Colonic mucosa (tissue), 4 donors: Measurements from ENCODE around the gene CUL9. TPM values are rescaled to one million over a fixed set of nuclear protein-coding genes. Genes with fewer than 3 reads are reported as not detected.

Experiments used
- DNase-seq: peaks from one replicate; pipeline ENCODE4 v3.0.0-alpha.2; 2020
- H3K27ac ChIP-seq: fragments of 200-600 bp; one replicate; pipeline ENCODE4 v1.8.0; 2021
- H3K27me3 ChIP-seq: fragments of 200-600 bp; one replicate; pipeline ENCODE4 v1.8.0; 2021
- H3K36me3 ChIP-seq: fragments of 200-600 bp; one replicate; pipeline ENCODE4 v1.8.0; 2021
- H3K4me1 ChIP-seq: fragments of 200-600 bp; one replicate; pipeline ENCODE4 v1.8.0; 2021; ENCODE audit warnings: mild to moderate bottlenecking
- H3K4me3 ChIP-seq: fragments of 200-600 bp; one replicate; pipeline ENCODE4 v1.8.0; 2021
- H3K9ac ChIP-seq, 2 donors: one replicate each; pipeline ENCODE4 v1.7.0; 2013; ENCODE audit warnings: control low read depth in 2 of 2, low read depth in 2 of 2, low read length in 2 of 2
- H3K9me3 ChIP-seq: fragments of 200-600 bp; one replicate; pipeline ENCODE4 v1.8.0; 2021
- intact Hi-C: fragments of 100-400 bp; cut with DNase I; formaldehyde crosslinking; loops from one replicate; pipeline ENCODE4 v1.14.1; 2022
- total RNA-seq, 2 donors: library from RNA; stranded (reverse); fragmentation: NEBNext Ultra II Directional in 1 of 2; extraction: Animal tissue kit (Norgen Biotek cat#: 25700) in 1 of 2; gene quantifications; one replicate each; pipeline ENCODE4 v1.2.1, GENCODE V29; 2021
- TF ChIP-seq, protein P1 (sequence below): fragments of 200-600 bp; IDR thresholded peaks from one replicate; pipeline ENCODE4 v1.8.0; 2022; ENCODE audit warnings: antibody characterized with exemption, mild to moderate bottlenecking
- donor health status: healthy.
- donor health status: DM: no; HTN: no; CAD: no.
- donor health status: DM: no; HTN: no; CAD: no.

CUL9 gene
- total RNA-seq, 2 donors from 2014 or later, result 23.4 to 36.9 TPM

GRCh38 chr6:43205849-43206248 is 23.9 kb downstream of the CUL9 start:
- H3K4me3 ChIP-seq, result no peak overlapping the region
- TF ChIP-seq, protein P1, sequence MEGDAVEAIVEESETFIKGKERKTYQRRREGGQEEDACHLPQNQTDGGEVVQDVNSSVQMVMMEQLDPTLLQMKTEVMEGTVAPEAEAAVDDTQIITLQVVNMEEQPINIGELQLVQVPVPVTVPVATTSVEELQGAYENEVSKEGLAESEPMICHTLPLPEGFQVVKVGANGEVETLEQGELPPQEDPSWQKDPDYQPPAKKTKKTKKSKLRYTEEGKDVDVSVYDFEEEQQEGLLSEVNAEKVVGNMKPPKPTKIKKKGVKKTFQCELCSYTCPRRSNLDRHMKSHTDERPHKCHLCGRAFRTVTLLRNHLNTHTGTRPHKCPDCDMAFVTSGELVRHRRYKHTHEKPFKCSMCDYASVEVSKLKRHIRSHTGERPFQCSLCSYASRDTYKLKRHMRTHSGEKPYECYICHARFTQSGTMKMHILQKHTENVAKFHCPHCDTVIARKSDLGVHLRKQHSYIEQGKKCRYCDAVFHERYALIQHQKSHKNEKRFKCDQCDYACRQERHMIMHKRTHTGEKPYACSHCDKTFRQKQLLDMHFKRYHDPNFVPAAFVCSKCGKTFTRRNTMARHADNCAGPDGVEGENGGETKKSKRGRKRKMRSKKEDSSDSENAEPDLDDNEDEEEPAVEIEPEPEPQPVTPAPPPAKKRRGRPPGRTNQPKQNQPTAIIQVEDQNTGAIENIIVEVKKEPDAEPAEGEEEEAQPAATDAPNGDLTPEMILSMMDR, result no peak
- no peaks in the 10 kb centered on the region for H3K27me3 ChIP-seq
- DNase-seq, result no peak
- H3K9ac ChIP-seq, result no peak overlapping the region
- H3K36me3 ChIP-seq, result no peaks in the 10 kb centered on the region
- no peaks in the 10 kb centered on the region for H3K4me1 ChIP-seq
- H3K27ac ChIP-seq, result no peak overlapping the region
- no peaks in the 10 kb centered on the region for H3K9me3 ChIP-seq
- intact Hi-C loops, result no loop called here

DNA sequence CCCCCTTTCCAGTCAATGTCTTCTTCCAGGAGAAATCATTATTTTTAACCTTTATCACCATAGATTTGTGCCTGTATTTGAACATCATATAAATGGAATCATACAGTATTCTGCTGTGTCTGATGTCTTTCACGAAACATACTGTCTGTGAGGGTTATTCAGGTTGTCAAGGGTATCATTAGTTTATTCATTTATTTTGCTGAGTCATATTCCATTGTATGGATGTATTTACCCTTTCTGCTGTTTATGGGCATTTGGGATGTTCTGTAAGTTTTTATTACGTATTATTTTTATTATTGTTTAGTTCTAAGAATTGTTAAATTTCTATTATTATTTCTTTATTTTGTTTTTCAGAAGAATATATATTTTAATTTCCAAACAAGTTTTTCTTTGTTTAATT is 25.3 kb downstream of the CUL9 start:
- DNase-seq, result no peak
- Histone ChIP-seq H3K4me3 (no peak overlapping the region), H3K9ac (no peak overlapping the region), H3K27me3 (no peaks in the 10 kb centered on the region), H3K27ac (no peak overlapping the region), H3K9me3 (no peaks in the 10 kb centered on the region), H3K4me1 (no peaks in the 10 kb centered on the region), H3K36me3 (no peaks in the 10 kb centered on the region)
- TF ChIP-seq, protein P1, result no peak
- intact Hi-C loops, result no loop called here

DNA sequence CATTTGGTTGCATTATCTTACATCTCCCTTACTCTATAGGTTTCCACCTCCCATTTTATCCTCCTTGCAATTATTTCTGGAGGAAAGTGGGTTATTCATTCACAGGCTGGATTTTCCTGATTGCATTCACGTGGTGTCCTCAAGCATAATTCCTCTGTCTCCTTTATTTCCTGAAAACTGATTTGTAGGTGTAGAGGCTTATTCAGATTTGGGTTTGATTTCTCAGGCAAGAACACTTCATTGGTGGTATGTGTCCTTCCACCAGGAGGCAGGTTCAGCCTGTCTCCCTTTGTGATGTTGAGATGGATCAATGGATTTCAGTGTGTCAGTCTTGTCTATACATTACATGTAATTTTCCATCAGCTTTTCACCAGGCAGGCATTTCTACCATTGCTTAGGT is 30.0 kb downstream of the CUL9 start:
- TF ChIP-seq, protein P1, result no peak
- Histone ChIP-seq H3K9ac (no peak overlapping the region), H3K36me3 (no peaks in the 10 kb centered on the region), H3K27ac (no peak overlapping the region), H3K4me1 (no peaks in the 10 kb centered on the region), H3K9me3 (no peaks in the 10 kb centered on the region), H3K4me3 (no peak overlapping the region), H3K27me3 (no peaks in the 10 kb centered on the region)
- DNase-seq, result no peak
- intact Hi-C loops, result no loop called here

DNA sequence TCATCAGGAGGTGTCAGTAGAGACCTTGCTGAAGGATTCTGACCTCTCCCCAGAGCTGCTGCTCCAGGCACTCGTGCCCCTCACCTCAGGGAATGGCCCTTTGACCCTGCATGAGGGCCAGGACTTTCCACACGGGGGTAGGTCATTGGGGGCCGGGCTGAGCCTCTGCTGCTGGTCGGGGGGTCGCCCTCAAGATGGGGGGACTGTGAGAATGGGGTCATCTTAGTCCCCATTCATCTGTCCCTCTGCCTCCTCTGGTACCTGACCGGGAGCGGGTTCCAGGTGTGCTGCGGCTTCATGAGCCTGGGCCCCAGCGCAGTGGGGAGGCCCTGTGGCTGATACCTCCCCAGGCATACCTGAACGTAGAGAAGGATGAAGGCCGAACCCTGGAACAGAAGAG is 31.4 kb downstream of the CUL9 start:
- intact Hi-C loops, result no loop called here
- H3K4me1 ChIP-seq, result no peaks in the 10 kb centered on the region
- no peaks in the 10 kb centered on the region for H3K27me3 ChIP-seq
- no peak overlapping the region for H3K27ac ChIP-seq
- no peak overlapping the region for H3K4me3 ChIP-seq
- H3K9ac ChIP-seq, result no peak overlapping the region
- no peaks in the 10 kb centered on the region for H3K9me3 ChIP-seq
- DNase-seq, result no peak
- H3K36me3 ChIP-seq, result no peaks in the 10 kb centered on the region
- TF ChIP-seq, protein P1, result no peak

DNA sequence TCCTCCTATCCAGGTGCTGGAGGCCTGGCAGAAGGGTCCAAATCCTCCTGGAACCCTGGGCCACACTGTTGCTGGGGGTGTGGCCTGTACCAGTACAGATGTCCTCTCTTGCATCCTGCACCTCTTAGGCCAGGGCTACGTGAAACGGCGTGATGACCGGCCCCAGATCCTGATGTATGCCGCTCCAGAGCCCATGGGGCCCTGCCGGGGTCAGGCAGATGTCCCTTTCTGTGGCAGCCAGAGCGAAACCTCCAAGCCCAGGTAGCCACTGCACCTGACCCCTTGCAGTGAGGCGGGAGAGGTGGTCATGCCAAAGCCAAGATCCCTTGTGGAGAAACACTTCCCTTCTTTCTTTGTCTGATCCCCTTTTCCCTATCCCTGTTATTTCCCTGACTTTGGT is 33.1 kb downstream of the CUL9 start:
- TF ChIP-seq, protein P1, result no peak
- no peak overlapping the region for H3K27ac ChIP-seq
- no peak overlapping the region for H3K9ac ChIP-seq
- no peaks in the 10 kb centered on the region for H3K27me3 ChIP-seq
- no peak for DNase-seq
- H3K4me3 ChIP-seq, result no peak overlapping the region
- no peaks in the 10 kb centered on the region for H3K36me3 ChIP-seq
- intact Hi-C loops, result no loop called here
- H3K9me3 ChIP-seq, result no peaks in the 10 kb centered on the region
- no peaks in the 10 kb centered on the region for H3K4me1 ChIP-seq

GRCh38 chr6:43216200-43216599 is 34.2 kb downstream of the CUL9 start:
- intact Hi-C loops, result no loop called here
- no peaks in the 10 kb centered on the region for H3K9me3 ChIP-seq
- no peak overlapping the region for H3K27ac ChIP-seq
- TF ChIP-seq, protein P1, result no peak
- H3K27me3 ChIP-seq, result no peaks in the 10 kb centered on the region
- no peak overlapping the region for H3K9ac ChIP-seq
- H3K36me3 ChIP-seq, result no peaks in the 10 kb centered on the region
- no peaks in the 10 kb centered on the region for H3K4me1 ChIP-seq
- no peak overlapping the region for H3K4me3 ChIP-seq
- DNase-seq, result no peak
